HG03060 (cell line): ENCODE measurements around the gene TFCP2.

Source experiments
- ATAC-seq: cut with Tn5 transposase; IDR thresholded peaks from one replicate; pipeline ENCODE4 v1.9.1; 2021; ENCODE audit warnings: low read depth, moderate number of reproducible peaks; ENCODE audit not compliant: unreplicated experiment

Gene TFCP2

GRCh38 chr12:51160814-51161459 is 12.0 kb downstream of the TFCP2 start:
- no peak for ATAC-seq

GRCh38 chr12:51156245-51156765 is 16.6 kb downstream of the TFCP2 start:
- no peak for ATAC-seq

GRCh38 chr12:51152953-51153352 is 20.0 kb downstream of the TFCP2 start:
- ATAC-seq = no peak

GRCh38 chr12:51150777-51151176 is 22.2 kb downstream of the TFCP2 start:
- ATAC-seq = no peak

GRCh38 chr12:51147309-51147708 is 25.6 kb downstream of the TFCP2 start:
- no peak for ATAC-seq

- ATAC-seq = no peak
These were observed 33.6 kb downstream of the TFCP2 start for GRCh38 chr12:51139292-51139844.

GRCh38 chr12:51132693-51133092 is 40.2 kb downstream of the TFCP2 start:
- ATAC-seq = no peak

GRCh38 chr12:51131745-51132521 is 41.0 kb downstream of the TFCP2 start:
- ATAC-seq = no peak

- ATAC-seq = no peak
These were observed 44.0 kb downstream of the TFCP2 start for GRCh38 chr12:51128919-51129318.

GRCh38 chr12:51127050-51127729 is 45.7 kb downstream of the TFCP2 start:
- no peak for ATAC-seq

GRCh38 chr12:51126297-51126696 is 46.6 kb downstream of the TFCP2 start:
- no peak for ATAC-seq

GRCh38 chr12:51124504-51124903 is 48.4 kb downstream of the TFCP2 start:
- no peak for ATAC-seq

GRCh38 chr12:51122844-51123243 is 50.1 kb downstream of the TFCP2 start:
- no peak for ATAC-seq

GRCh38 chr12:51118706-51119105 is 54.2 kb downstream of the TFCP2 start:
- no peak for ATAC-seq

- no peak for ATAC-seq
These were observed 57.4 kb downstream of the TFCP2 start for GRCh38 chr12:51115533-51115932.

GRCh38 chr12:51108136-51108535 is 64.8 kb downstream of the TFCP2 start:
- ATAC-seq = no peak

GRCh38 chr12:51103977-51104376 is 69.0 kb downstream of the TFCP2 start:
- no peak for ATAC-seq

- no peak for ATAC-seq
These were observed 74.3 kb downstream of the TFCP2 start for GRCh38 chr12:51098611-51099010.

GRCh38 chr12:51090705-51091229 is 82.2 kb downstream of the TFCP2 start:
- no peak for ATAC-seq

GRCh38 chr12:51087818-51088217 is 85.1 kb downstream of the TFCP2 start:
- ATAC-seq = no peak

GRCh38 chr12:51086933-51087332 is 86.0 kb downstream of the TFCP2 start:
- ATAC-seq = no peak
